GM12872 (cell line): ENCODE data around the gene FASLG.

Experiments used
- TF ChIP-seq, protein P1 (sequence below): IDR thresholded peaks from 3 replicates; pipeline ENCODE4 v1.5.1; 2011; ENCODE audit warnings: low read depth, mild to moderate bottlenecking, low read length, moderate library complexity; ENCODE audit not compliant: insufficient read depth

The FASLG gene

GRCh38 chr1:172682812-172683211, 23.9 kb downstream of the FASLG start:
- TF ChIP-seq, protein P1, sequence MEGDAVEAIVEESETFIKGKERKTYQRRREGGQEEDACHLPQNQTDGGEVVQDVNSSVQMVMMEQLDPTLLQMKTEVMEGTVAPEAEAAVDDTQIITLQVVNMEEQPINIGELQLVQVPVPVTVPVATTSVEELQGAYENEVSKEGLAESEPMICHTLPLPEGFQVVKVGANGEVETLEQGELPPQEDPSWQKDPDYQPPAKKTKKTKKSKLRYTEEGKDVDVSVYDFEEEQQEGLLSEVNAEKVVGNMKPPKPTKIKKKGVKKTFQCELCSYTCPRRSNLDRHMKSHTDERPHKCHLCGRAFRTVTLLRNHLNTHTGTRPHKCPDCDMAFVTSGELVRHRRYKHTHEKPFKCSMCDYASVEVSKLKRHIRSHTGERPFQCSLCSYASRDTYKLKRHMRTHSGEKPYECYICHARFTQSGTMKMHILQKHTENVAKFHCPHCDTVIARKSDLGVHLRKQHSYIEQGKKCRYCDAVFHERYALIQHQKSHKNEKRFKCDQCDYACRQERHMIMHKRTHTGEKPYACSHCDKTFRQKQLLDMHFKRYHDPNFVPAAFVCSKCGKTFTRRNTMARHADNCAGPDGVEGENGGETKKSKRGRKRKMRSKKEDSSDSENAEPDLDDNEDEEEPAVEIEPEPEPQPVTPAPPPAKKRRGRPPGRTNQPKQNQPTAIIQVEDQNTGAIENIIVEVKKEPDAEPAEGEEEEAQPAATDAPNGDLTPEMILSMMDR = no peak

DNA sequence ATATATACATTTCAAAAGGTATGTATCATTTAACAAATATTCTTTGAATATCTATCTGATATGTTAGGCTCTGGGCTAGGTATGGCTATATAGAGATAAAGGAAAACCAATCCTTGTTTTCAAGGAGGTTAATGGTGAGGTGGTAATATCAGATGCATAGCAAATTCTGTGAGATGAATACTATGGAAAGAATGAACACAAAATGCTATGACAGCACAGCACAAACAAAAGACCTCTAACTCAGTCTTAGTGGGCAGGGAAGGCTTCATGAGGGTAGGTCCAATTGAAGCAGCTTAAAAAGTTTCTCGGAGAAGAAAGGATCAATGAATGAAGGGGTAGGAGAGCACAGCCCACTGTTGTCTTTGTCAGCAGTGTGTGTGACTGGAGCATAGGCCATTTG, 27.2 kb downstream of the FASLG start:
- TF ChIP-seq, protein P1 = no peak

- TF ChIP-seq, protein P1 = no peak
Observed at GRCh38 chr1:172697534-172698002, 38.7 kb downstream of the FASLG start.

GRCh38 chr1:172698224-172698623, 39.3 kb downstream of the FASLG start:
- TF ChIP-seq, protein P1 = no peak

- TF ChIP-seq, protein P1 = no peak
Observed at GRCh38 chr1:172699111-172699510, 40.2 kb downstream of the FASLG start.

DNA sequence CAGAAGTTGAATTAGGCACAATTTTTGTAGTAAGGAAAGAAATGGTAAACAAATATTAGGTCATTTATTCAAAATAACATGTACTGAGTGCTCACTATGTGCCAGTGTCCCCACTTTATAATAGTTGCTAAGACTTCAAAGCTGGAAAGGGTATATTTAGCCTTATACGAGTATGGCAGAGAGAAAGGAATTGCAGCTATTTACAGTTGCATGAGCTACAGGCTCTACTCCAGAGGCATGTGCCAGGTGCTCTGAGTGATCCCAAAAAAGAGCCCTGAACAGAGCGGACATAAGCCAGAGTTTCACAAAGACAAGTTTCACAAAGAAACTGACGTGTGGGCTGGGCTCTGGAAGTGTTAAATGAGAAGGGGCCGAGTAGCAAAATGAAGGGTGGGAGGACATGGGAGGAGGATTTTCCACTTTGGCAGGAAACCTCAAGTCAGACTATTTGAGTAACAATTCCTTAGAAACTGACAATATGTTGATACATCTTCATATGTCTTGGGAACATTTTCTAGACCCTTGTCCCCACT, 40.9 kb downstream of the FASLG start:
- TF ChIP-seq, protein P1 = no peak

DNA sequence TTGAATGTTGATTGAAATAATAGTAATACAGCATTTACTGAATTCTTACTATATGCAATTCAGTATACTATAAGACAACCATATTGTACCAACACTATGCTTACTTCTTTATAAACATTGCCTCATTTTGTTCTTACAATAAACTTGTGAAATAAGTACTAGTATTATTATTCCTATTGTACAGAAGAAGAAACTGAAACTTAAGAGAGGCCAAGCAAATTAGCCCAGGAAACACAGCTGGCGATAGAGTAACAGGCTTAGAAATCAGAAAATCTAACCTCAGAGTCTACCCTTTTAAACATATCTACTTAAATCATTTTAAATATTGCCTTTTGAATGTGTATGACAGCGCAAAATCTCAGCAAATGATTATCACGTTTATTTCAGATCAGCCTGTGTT, 41.7 kb downstream of the FASLG start:
- TF ChIP-seq, protein P1 = no peak
